ENCODE results near the gene SEC24B.

The SEC24B gene

GRCh38 chr4:109432696-109433095 lies 919 bp upstream of the SEC24B start:
- DNase-seq (ENCODE audit: low read depth, low spot score), result peak; percentile 29

- DNase-seq (ENCODE audit: low read depth, low spot score), result peak; percentile 55
Observed at GRCh38 chr4:109434007-109434971, 674 bp downstream of the SEC24B start.

- DNase-seq (ENCODE audit: low read depth, low spot score), result no peak
Observed at GRCh38 chr4:109435635-109436034, 2.0 kb downstream of the SEC24B start.

- DNase-seq (ENCODE audit: low read depth, low spot score), result peak; percentile 32
Observed at GRCh38 chr4:109436504-109436903, 2.9 kb downstream of the SEC24B start.

- no peak for DNase-seq (ENCODE audit: low read depth, low spot score)
Observed at GRCh38 chr4:109440948-109441347, 7.3 kb downstream of the SEC24B start.

- DNase-seq (ENCODE audit: low read depth, low spot score), result no peak
Observed at GRCh38 chr4:109441862-109442458, 8.3 kb downstream of the SEC24B start.

- no peak for DNase-seq (ENCODE audit: low read depth, low spot score)
Observed at GRCh38 chr4:109444182-109444844, 10.7 kb downstream of the SEC24B start.

- DNase-seq (ENCODE audit: low read depth, low spot score), result no peak
Observed at GRCh38 chr4:109447278-109447677, 13.7 kb downstream of the SEC24B start.

GRCh38 chr4:109451544-109452273 lies 18.1 kb downstream of the SEC24B start:
- DNase-seq (ENCODE audit: low read depth, low spot score), result no peak

- DNase-seq (ENCODE audit: low read depth, low spot score), result peak; percentile 40
Observed at GRCh38 chr4:109453110-109453509, 19.5 kb downstream of the SEC24B start.

- no peak for DNase-seq (ENCODE audit: low read depth, low spot score)
Observed at GRCh38 chr4:109462297-109462696, 28.7 kb downstream of the SEC24B start.

- no peak for DNase-seq (ENCODE audit: low read depth, low spot score)
Observed at GRCh38 chr4:109462802-109463201, 29.2 kb downstream of the SEC24B start.

GRCh38 chr4:109465069-109465468 lies 31.5 kb downstream of the SEC24B start:
- DNase-seq (ENCODE audit: low read depth, low spot score), result no peak

- no peak for DNase-seq (ENCODE audit: low read depth, low spot score)
Observed at GRCh38 chr4:109469915-109470314, 36.3 kb downstream of the SEC24B start.

- no peak for DNase-seq (ENCODE audit: low read depth, low spot score)
Observed at GRCh38 chr4:109472343-109472761, 38.7 kb downstream of the SEC24B start.

GRCh38 chr4:109473824-109474223 lies 40.2 kb downstream of the SEC24B start:
- DNase-seq (ENCODE audit: low read depth, low spot score), result no peak

- no peak for DNase-seq (ENCODE audit: low read depth, low spot score)
Observed at GRCh38 chr4:109486007-109486406, 52.4 kb downstream of the SEC24B start.

GRCh38 chr4:109494563-109494962 lies 60.9 kb downstream of the SEC24B start:
- no peak for DNase-seq (ENCODE audit: low read depth, low spot score)

- no peak for DNase-seq (ENCODE audit: low read depth, low spot score)
Observed at GRCh38 chr4:109495514-109495913, 61.9 kb downstream of the SEC24B start.

- DNase-seq (ENCODE audit: low read depth, low spot score), result no peak
Observed at GRCh38 chr4:109496875-109497274, 63.3 kb downstream of the SEC24B start.

GRCh38 chr4:109497511-109497910 lies 63.9 kb downstream of the SEC24B start:
- no peak for DNase-seq (ENCODE audit: low read depth, low spot score)

GRCh38 chr4:109499513-109499912 lies 65.9 kb downstream of the SEC24B start:
- DNase-seq (ENCODE audit: low read depth, low spot score), result no peak

All from ELF-1 (cell line).